NCI-H146 treated with DMSO at 0.1 percent for 48 hours (cell line): ENCODE data around the gene TSTD1.
"Not testable (repeated sequence)": the region's sequence is repeated elsewhere in the genome, so short reads cannot be mapped to it uniquely, and the experiment has no call there.

ENCODE experiments used
- DNase-seq: peaks from one replicate; lab custom pipeline; 2025; ENCODE audit not compliant: unreplicated experiment; lab: John Stamatoyannopoulos, UW

TSTD1 gene

GRCh38 chr1:161069241-161069640, 30.5 kb upstream of the TSTD1 start:
- no peak for DNase-seq

- DNase-seq = no peak
Measured at GRCh38 chr1:161068306-161069234, 29.8 kb upstream of the TSTD1 start.

- DNase-seq = no peak
Measured at GRCh38 chr1:161066694-161067093, 27.9 kb upstream of the TSTD1 start.

GRCh38 chr1:161065681-161066080, 26.9 kb upstream of the TSTD1 start:
- DNase-seq = not testable (repeated sequence)

GRCh38 chr1:161063936-161064335, 25.2 kb upstream of the TSTD1 start:
- DNase-seq = not testable (repeated sequence)

- DNase-seq = no peak
Measured at GRCh38 chr1:161061419-161061818, 22.7 kb upstream of the TSTD1 start.

- DNase-seq = no peak
Measured at GRCh38 chr1:161059293-161059692, 20.5 kb upstream of the TSTD1 start.

- DNase-seq = no peak
Measured at GRCh38 chr1:161054805-161055204, 16.0 kb upstream of the TSTD1 start.

- no peak for DNase-seq
Measured at GRCh38 chr1:161054232-161054631, 15.5 kb upstream of the TSTD1 start.

- no peak for DNase-seq
Measured at GRCh38 chr1:161052899-161053298, 14.1 kb upstream of the TSTD1 start.

- DNase-seq = no peak
Measured at GRCh38 chr1:161051219-161051618, 12.5 kb upstream of the TSTD1 start.

GRCh38 chr1:161048949-161049722, 10.4 kb upstream of the TSTD1 start:
- DNase-seq = no peak

GRCh38 chr1:161047436-161048420, 9.0 kb upstream of the TSTD1 start:
- no peak for DNase-seq

GRCh38 chr1:161046605-161047228, 8.0 kb upstream of the TSTD1 start:
- DNase-seq = no peak

GRCh38 chr1:161045736-161046604, 7.2 kb upstream of the TSTD1 start, which contains the start of gene USF1:
Gene USF1, minus strand, starts transcription at chr1:161045977. Its CDS starts 2,702 bp downstream, at chr1:161043275.
- DNase-seq = peak; percentile 96

- DNase-seq = peak; percentile 77
Measured at GRCh38 chr1:161044908-161045735, 6.4 kb upstream of the TSTD1 start.

- DNase-seq = no peak
Measured at GRCh38 chr1:161044535-161044907, 5.8 kb upstream of the TSTD1 start.

- DNase-seq = no peak
Measured at GRCh38 chr1:161039546-161039945, 782 bp upstream of the TSTD1 start.
